Left ventricle myocardium inferior (tissue), 1 donor: ENCODE results near the gene CD82. TPM values are rescaled to one million over a fixed set of nuclear protein-coding genes. Genes with fewer than 3 reads are reported as not detected.

Experiments used
- DNase-seq: peaks from one replicate; pipeline ENCODE4 v3.0.0-alpha.2; 2020
- H3K27ac ChIP-seq: fragments of 200-600 bp; replicated peaks from 2 replicates; pipeline ENCODE4 v1.8.0; 2021
- H3K27me3 ChIP-seq: fragments of 200-600 bp; 2 replicates; pipeline ENCODE4 v1.8.0; 2021; ENCODE audit warnings: low read depth
- H3K36me3 ChIP-seq: fragments of 200-600 bp; 2 replicates; pipeline ENCODE4 v1.8.0; 2021
- H3K4me1 ChIP-seq: fragments of 200-600 bp; 2 replicates; pipeline ENCODE4 v1.8.0; 2021
- H3K4me3 ChIP-seq: fragments of 200-600 bp; 2 replicates; pipeline ENCODE4 v1.8.0; 2021; ENCODE audit warnings: mild to moderate bottlenecking, moderate library complexity
- H3K9me3 ChIP-seq: fragments of 200-600 bp; replicated peaks from 2 replicates; pipeline ENCODE4 v1.8.0; 2021
- intact Hi-C: fragments of 100-400 bp; cut with micrococcal nuclease; formaldehyde crosslinking; loops from one replicate; pipeline ENCODE4 v1.11.0; 2022
- total RNA-seq: library from RNA; stranded (reverse); fragmentation: NEBNext Ultra II Directional; extraction: Animal tissue kit (Norgen Biotek cat#: 25700); gene quantifications from one replicate; pipeline ENCODE4 v1.2.1, GENCODE V29; 2021
- TF ChIP-seq, protein P1 (sequence below): fragments of 200-600 bp; IDR thresholded peaks from 2 replicates; pipeline ENCODE4 v1.8.0; 2021; ENCODE audit warnings: antibody characterized with exemption, mild to moderate bottlenecking, borderline replicate concordance
- donor health status: DM: no; HTN: yes; CAD: no; lungs with severe emphysema.

The CD82 gene
- total RNA-seq, 1 donor from 2014 or later, result 49.6 TPM

DNA sequence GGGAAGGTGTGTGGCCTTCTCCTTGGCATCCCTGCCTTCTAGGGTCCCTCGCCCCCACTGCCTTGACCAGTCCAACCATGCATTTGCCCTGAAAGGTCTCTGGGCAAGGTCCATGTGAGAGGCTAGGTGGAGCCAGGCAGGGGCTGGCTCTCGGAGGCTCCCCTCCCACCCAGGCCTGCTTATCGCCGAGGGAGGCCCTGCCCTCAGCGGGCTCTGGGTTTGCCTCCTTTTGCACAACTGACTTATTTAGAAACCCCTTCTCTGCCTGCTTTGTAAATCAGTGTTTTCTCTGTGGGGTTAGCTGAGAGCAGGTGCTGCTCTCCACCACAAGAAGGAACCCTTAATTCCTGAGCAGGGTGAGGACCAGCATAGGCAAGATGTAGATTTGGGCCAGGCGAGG, 47.7 kb downstream of the CD82 start:
- H3K27me3 ChIP-seq, result no peaks in the 10 kb centered on the region
- intact Hi-C loops, result no loop called here
- peak overlapping the region; percentile 48 for H3K27ac ChIP-seq
- H3K9me3 ChIP-seq, result no peaks in the 10 kb centered on the region
- H3K4me3 ChIP-seq, result no peak overlapping the region
- no peak for DNase-seq
- peaks cover 86% of the 10 kb centered on the region for H3K4me1 ChIP-seq
- peaks cover 3% of the 10 kb centered on the region for H3K36me3 ChIP-seq
- TF ChIP-seq, protein P1, sequence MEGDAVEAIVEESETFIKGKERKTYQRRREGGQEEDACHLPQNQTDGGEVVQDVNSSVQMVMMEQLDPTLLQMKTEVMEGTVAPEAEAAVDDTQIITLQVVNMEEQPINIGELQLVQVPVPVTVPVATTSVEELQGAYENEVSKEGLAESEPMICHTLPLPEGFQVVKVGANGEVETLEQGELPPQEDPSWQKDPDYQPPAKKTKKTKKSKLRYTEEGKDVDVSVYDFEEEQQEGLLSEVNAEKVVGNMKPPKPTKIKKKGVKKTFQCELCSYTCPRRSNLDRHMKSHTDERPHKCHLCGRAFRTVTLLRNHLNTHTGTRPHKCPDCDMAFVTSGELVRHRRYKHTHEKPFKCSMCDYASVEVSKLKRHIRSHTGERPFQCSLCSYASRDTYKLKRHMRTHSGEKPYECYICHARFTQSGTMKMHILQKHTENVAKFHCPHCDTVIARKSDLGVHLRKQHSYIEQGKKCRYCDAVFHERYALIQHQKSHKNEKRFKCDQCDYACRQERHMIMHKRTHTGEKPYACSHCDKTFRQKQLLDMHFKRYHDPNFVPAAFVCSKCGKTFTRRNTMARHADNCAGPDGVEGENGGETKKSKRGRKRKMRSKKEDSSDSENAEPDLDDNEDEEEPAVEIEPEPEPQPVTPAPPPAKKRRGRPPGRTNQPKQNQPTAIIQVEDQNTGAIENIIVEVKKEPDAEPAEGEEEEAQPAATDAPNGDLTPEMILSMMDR, result no peak

DNA sequence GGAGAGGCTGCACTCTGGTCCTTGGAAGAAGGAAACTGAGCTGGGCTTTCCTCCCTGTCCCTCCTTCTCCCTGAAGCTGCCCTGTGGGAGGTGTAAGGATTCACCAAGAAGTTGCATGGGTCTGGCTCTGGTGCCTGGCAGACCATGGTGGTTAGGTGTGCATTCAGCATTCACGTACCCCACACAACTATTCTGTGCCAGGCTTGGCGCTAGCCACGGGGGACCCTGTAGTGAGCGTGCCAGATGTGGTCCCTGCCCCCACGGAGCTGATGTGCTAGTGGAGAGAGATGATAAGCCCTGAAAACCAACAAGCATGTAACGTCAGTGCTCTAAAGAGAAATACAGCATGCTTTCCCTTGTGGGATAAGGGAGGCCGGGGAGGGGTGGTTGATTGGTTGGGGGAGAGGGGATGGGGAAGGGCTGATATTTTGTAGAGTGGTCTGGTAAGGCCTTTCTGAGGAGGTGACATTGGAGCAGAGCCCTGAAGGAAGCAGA, 48.9 kb downstream of the CD82 start:
- no peak overlapping the region for H3K4me3 ChIP-seq
- intact Hi-C loops, result no loop called here
- peaks cover 74% of the 10 kb centered on the region for H3K4me1 ChIP-seq
- DNase-seq, result peak; percentile 4
- H3K27me3 ChIP-seq, result no peaks in the 10 kb centered on the region
- H3K36me3 ChIP-seq, result peaks cover 14% of the 10 kb centered on the region
- peak overlapping the region; percentile 48 for H3K27ac ChIP-seq
- no peaks in the 10 kb centered on the region for H3K9me3 ChIP-seq
- TF ChIP-seq, protein P1, result no peak

DNA sequence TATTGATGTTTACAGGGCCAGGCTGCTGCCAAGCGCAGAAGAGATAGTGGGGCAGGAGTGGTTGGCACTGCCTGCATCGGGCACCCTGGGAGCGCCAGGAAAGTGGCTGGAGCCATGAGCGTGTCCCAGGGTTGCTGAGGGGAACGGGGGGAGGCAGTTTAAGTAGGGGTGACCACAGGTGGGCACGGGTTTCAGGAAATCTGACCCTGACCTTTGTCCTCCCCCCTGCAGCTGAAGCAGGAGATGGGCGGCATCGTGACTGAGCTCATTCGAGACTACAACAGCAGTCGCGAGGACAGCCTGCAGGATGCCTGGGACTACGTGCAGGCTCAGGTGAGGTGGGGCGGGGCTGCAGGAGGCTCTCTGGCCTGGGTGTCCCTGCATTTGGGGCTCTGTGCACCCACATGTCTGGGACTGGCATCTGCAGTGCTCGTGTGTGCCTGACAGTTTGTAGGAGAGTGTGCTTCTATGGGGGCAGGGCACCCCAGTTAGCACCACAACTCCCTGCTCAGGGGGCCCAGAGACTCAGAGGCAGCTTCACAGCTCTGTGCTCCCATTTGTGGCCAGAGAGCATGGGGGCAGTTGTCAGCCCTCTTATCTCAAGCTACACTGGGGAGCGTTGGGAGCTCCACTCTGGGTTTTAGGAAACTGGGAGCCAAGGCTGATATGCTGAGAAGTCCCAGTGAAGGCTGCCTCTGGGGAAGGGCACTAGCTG, 49.7 kb downstream of the CD82 start:
- Histone ChIP-seq H3K36me3 (peaks cover 15% of the 10 kb centered on the region), H3K4me1 (peaks cover 66% of the 10 kb centered on the region), H3K9me3 (no peaks in the 10 kb centered on the region), H3K4me3 (no peak overlapping the region), H3K27ac (peak overlapping the region; percentile 48), H3K27me3 (no peaks in the 10 kb centered on the region)
- TF ChIP-seq, protein P1, result no peak
- peak; percentile 25 for DNase-seq
- intact Hi-C loops, result no loop called here

DNA sequence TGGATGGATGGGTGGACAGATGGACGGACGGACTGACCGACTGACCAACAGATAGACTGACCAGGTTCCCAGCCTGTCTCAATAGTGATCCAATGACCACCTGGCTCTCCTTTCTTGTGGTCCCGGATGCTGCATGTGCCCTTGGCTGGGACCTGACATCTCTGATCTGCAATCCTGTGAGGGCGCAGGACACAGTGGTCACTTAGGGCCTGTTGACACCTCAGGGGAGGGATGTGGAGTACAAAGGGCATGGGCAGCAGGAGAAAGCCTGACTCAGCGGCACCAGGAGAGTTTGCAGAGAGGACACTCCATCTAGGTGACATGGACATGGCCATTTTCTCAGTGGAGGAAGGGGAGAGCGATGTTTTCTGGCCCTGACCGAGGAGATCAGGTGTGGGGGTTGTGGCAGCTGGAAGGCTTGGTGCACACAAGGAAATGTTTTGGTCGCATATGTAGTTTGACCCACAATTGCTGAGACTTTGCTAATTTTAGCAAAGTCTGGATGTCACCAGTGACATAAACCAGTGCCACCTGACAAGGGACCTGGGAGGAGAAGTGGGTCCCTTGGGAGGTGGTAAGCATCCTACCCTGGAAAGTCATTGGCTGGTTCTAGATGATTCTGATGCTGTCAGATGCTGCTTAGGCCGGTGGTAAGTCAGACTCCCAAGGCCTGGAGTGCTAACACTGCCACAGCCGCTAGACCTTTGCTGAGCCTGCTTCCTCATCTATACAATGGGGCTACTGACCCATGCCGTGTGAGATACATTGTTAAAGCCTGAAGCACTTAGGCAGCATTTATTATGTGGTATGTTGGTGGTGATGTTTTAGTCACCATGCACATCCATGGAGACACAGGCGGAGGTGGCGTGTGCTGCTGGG, 50.7 kb downstream of the CD82 start:
- Histone ChIP-seq H3K27me3 (no peaks in the 10 kb centered on the region), H3K4me1 (peaks cover 61% of the 10 kb centered on the region), H3K27ac (no peak overlapping the region), H3K9me3 (no peaks in the 10 kb centered on the region), H3K36me3 (peaks cover 15% of the 10 kb centered on the region), H3K4me3 (no peak overlapping the region)
- TF ChIP-seq, protein P1, result no peak
- intact Hi-C loops, result loop anchor here (1.0 kb wide), 1 partner anchor 59 kb away; no protein-coding TSS in a partner anchor
- peak; percentile 4 for DNase-seq

DNA sequence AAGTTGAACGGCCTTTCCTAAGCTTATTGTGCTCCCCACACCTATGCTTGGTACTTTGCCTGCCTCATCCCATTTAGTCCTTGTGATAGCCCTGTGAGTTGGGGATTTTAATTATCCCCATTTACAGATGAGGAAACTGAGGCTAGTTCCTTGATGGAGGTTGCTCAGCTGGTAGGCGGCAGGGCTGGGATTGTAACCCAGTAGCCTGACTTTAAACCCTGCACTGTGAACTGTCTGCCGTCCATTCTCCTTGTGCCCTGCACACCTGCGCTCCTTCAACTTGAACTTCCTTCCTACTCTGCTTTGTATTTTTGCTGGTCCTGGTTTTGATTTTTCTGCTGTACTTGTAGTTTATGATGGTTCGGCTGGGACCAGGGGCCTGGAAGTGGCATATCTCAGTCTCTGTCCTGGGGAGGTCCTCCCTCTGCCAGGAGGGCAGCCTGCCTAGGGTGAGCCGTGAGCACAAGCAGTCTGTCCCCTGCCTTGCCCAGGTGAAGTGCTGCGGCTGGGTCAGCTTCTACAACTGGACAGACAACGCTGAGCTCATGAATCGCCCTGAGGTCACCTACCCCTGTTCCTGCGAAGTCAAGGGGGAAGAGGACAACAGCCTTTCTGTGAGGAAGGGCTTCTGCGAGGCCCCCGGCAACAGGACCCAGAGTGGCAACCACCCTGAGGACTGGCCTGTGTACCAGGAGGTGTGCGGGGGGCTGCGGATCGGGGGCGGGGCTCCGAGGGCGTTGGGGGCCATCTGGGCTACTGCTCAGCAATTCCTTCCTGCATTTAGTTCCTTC, 52.4 kb downstream of the CD82 start:
- intact Hi-C loops, result no loop called here
- Histone ChIP-seq H3K27me3 (no peaks in the 10 kb centered on the region), H3K9me3 (no peaks in the 10 kb centered on the region), H3K36me3 (peaks cover 15% of the 10 kb centered on the region), H3K4me3 (no peak overlapping the region), H3K27ac (no peak overlapping the region), H3K4me1 (peaks cover 66% of the 10 kb centered on the region)
- TF ChIP-seq, protein P1, result no peak
- DNase-seq, result no peak
